Measurements from ENCODE around the gene MSS51.

Gene MSS51

DNA sequence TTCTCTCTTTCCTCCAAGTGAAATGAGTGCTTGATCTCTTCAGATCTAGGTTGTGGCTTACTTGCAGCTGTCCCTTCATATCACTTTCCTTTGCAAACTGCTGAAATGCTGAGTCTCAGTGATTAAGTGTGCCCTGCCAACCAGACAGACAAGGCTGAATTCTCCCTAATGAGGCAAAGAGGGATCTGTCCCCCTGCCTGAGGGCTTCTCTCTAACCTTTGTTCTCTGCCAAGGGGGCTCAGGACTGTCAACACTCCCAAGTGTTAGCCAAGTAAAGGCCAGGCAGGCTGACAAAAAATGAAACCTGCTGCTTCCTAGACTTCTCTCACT lies at the start of gene MSS51:
TSS of gene MSS51 (minus strand) at position 24 of the 330 bp plus-strand sequence. CDS start 5,277 bp downstream, outside the sequence.
- DNase-seq (ENCODE audit: low read depth in 1 of 2, low spot score in 1 of 2) = no peak

GRCh38 chr10:73480158-73480557 lies 46.8 kb upstream of the MSS51 start:
- DNase-seq (ENCODE audit: low read depth in 1 of 2, low spot score in 1 of 2) = no peak

DNA sequence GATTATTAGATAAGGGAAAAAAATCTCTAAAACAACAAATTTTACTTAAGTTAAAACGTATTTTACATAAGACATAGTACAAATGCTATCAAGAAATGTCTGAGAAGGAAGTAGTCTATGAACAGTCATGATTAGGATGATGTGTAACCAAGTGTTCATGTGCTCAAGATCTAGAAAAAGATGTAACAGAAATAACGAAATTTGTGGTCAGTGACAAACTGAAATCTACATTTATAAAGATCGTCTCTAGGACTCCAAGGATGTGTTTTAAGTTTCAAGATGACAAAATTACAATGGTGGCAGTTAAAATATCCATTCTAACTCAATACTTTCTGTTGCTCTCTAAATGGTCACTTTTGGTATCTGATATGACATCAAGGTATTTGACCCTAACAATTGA lies 45.3 kb upstream of the MSS51 start:
- DNase-seq (ENCODE audit: low read depth in 1 of 2, low spot score in 1 of 2) = no peak

- DNase-seq (ENCODE audit: low read depth in 1 of 2, low spot score in 1 of 2) = no peak
Observed at GRCh38 chr10:73471226-73471625, 37.9 kb upstream of the MSS51 start.

GRCh38 chr10:73469579-73469978 lies 36.2 kb upstream of the MSS51 start:
- DNase-seq (ENCODE audit: low read depth in 1 of 2, low spot score in 1 of 2) = no peak

DNA sequence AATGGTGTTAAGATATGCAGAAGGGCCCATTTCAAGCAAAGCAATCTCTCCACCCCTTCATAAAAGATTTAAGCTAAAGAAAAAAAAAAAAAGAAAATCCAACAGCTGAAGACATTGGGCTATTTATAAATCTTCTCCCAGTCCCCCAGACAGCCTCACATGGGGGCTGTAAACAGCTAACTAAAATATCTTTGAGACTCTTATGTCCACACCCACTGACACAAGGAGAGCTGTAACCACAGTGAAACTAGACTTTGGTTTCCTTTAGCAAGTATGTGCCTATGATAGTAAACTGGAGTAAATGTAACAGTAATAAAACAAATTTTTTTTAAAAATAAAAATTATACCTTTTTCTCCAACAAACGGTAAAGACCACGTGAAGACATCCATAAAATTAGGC lies 33.8 kb upstream of the MSS51 start:
- no peak for DNase-seq (ENCODE audit: low read depth in 1 of 2, low spot score in 1 of 2)

- no peak for DNase-seq (ENCODE audit: low read depth in 1 of 2, low spot score in 1 of 2)
Observed at GRCh38 chr10:73465978-73466726, 32.8 kb upstream of the MSS51 start.

- no peak for DNase-seq (ENCODE audit: low read depth in 1 of 2, low spot score in 1 of 2)
Observed at GRCh38 chr10:73460897-73461296, 27.5 kb upstream of the MSS51 start.

DNA sequence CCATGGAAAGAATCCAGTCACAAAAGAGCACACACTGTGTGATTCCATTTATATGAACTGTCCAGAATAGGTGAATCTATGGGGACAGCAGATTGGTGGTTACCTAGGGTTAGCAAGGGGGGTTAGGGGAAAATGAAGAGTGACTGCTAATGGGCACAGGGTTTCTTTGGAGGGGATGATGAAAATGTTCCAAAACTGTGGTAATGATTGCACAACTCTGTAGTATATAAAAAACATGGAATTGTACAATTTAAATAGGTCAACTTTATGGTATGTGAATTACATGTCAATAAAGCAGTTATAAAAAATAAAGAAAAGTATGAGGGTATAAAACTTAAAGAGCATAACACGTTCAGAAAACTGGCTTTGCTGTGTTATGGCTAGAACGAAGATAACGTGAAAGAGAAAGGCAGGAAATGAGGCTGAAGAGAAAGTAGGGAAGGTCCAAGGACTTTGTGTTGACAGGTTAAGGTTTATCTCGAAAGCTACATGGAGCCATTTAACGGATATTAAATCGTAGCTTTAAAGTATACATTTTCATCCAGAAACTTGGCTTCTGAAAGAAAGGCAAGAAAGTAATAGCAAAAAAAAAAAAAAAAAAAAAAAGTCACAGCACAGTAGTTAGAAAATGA lies 26.4 kb upstream of the MSS51 start:
- no peak for DNase-seq (ENCODE audit: low read depth in 1 of 2, low spot score in 1 of 2)

DNA sequence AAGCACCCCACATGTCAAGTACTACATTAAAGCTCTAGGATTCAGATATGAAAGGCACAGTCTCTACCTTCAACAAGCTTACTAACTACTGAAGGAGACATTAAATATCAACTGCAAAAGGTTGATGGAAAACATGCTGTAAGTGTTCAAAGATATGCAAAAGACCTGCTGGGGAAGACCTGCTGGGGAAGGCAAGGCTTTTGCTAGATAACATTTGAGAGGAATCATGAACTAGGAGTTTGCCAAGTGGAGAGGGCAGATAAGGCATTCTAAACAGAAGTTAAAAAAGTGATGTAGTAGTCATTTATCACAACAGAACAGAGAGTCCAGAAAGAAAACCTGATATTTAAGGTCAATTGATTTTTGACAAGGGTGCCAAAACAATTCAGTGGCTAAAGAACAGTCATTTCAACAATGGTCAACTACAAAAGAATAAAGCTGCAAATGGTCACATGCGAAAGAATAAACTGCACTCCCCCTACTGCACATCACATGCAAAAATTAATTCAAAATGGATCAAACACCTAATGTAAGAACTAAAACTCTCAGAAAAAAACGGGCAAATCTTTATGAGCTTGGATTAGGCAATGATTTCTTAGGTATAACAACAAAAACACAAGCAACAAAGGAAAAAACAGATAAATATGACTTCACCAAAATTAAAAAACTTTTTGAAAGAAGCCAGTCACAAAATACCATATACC lies 23.0 kb upstream of the MSS51 start:
- no peak for DNase-seq (ENCODE audit: low read depth in 1 of 2, low spot score in 1 of 2)

GRCh38 chr10:73449113-73449512 lies 15.8 kb upstream of the MSS51 start:
- DNase-seq (ENCODE audit: low read depth in 1 of 2, low spot score in 1 of 2) = no peak

DNA sequence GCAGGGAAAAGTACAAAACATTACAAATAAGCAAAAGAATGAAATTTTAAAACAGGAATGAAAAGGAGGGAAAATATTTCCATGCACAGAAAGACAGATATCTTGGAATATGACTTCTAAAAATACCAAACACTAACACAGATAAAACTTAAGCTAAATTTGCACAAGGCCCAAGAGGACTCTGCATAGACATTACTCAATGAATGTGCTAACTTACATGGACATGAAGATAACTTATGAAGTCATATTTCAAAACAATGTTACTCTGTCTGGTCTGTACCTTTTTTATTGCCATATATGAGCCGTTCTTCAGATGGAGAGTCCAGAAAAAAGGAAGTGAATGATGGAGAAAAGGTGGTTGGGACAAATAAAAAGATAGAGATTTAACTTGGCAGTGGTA lies 15.0 kb upstream of the MSS51 start:
- DNase-seq (ENCODE audit: low read depth in 1 of 2, low spot score in 1 of 2) = no peak

GRCh38 chr10:73446926-73447325 lies 13.6 kb upstream of the MSS51 start:
- no peak for DNase-seq (ENCODE audit: low read depth in 1 of 2, low spot score in 1 of 2)

- DNase-seq (ENCODE audit: low read depth in 1 of 2, low spot score in 1 of 2) = no peak
Observed at GRCh38 chr10:73444457-73444856, 11.1 kb upstream of the MSS51 start.

DNA sequence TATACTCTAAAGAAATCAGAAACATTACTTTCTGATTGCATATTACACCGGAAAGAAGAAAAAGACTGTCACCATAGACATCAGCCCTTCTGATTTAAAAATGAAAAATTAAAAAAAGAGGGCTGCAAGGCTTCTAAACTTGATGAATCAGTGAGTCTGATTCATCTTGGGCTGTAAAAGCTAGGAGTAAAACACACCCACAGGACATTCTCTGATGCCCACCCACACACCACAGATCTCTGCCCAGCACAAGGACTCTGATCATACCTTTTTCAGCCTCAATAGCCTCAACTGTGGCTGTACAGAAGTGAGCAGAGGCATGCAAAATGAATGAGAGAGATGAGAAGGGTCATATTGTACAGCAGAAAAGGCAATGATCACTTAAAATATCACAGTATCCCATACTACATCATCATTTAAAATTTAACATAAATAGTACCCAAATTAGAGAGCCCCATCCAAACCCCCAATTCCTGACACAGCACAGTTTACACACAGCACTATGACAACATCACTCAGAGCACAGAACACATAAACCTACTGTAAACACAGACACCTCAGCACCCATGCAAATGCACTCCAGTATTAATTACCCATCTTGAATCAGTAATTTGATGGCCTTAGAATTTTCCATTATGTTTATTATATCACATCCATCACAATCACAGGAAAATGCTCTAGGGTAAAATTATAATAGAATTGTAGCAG lies 6.4 kb upstream of the MSS51 start:
- DNase-seq (ENCODE audit: low read depth in 1 of 2, low spot score in 1 of 2) = no peak

DNA sequence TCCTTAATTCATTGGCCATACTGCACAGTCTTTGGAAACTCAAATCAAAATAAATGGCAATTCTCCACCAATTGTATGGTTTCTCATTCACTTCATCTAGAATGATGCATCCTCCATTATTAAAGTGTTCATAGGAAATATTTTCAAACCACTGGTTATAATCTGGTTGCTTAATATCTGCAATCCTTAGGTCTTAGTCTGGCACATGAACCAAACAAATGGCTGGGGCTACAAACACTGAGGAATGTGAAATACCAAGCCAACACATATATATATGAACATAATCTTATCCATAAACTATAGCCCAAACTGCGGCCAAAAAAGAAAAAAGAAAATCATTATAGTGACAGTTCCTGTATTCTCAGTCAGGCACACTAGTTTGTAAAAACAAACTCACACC lies 5.7 kb upstream of the MSS51 start:
- no peak for DNase-seq (ENCODE audit: low read depth in 1 of 2, low spot score in 1 of 2)

DNA sequence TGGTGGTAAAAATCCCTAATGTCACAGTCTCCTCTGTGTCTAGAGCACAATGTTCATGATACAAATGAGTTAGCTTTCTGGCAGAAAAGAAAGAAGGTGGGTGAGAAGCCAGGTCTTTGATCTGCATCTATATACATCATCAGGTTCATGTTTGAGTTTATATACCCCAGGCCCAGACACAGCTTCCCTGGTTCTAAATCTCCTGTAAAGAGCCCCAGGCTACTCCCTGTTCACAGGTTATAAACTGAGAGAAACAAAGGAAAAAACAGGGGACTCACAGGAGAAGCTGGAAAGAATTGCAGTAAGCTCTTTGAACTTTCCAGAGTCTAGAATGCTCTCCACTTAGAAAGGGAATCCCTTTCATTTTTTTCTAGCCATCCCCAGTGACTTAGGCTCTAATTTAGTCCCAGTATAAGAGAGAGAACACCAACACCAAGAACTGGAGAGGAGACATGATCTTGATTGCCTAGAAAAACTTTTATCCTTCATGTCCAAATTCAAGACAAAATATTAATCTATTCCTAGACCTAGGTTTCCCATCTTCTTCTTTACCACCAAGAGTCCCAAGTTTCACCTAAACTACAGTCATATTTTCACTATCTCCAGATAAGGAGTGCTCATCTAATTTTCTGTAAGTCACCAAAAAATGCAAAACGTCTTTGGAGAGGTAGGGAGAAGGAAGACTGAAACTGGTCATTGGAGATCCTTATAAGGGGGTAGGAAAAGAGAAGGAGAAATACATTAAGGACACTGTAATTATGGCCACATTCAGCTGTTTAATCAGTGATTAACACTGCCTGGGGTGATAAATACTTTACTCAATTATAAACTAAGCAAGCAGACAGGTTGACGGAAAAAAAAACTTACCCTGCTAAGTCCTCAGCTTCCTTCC lies 469 bp downstream of the MSS51 start:
- DNase-seq (ENCODE audit: low read depth in 1 of 2, low spot score in 1 of 2) = no peak

DNA sequence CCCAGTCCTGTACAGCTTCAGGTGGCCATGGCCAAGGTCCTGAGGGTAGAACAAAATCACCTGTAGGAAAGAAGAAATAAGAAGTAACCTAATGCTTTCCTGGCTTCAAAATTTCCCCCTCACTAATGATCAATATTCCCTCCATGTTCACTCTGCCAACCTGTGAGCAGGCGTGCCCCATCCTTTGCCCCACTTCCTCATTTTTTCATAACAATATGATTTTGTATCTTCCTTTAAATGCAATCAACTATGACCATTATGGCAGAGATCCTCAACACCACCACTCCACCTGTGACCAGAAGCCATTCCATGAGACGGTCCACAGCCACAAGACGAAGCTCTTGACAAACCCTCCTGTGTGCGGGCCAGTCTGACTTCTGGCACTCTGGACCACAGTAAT lies 7.0 kb downstream of the MSS51 start:
- DNase-seq (ENCODE audit: low read depth in 1 of 2, low spot score in 1 of 2) = no peak

DNA sequence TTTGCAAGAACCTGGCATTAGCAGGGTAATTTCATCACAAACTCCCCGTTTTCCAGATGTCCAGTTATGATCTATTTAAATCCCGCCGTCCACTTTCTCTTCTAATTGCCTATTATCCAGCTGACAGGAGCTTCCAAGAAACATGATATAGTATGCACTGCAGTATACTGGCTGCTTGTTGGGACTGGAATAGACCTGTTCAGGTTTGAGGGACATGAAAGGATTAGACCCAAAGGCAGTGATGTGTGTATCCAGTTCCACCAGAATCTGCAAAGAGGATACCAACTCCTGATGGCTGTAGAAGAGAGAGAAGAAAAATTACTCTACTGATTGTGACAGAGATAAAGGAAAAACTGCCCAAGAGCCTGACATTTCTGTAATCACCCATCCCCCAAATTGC lies 8.9 kb downstream of the MSS51 start:
- no peak for DNase-seq (ENCODE audit: low read depth in 1 of 2, low spot score in 1 of 2)

DNA sequence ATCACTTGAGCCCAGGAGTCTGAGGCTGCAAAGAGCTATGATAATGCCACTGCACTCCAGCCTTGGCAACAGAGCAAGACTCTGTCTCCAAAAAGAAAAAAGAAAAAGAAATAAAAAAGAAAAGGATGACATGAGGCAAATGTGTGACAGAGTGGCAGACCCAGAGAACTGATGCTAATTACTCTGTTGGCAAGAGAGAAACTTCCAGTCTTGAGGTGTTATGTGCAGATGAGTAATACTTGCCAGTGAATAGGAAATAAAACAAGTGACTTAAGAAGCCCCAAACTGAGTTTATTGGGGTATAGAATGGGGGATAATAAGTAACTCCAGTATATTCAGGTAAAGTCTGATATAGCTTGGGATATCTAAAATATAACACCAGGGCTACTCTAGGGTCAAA lies 10.1 kb downstream of the MSS51 start:
- DNase-seq (ENCODE audit: low read depth in 1 of 2, low spot score in 1 of 2) = no peak

DNA sequence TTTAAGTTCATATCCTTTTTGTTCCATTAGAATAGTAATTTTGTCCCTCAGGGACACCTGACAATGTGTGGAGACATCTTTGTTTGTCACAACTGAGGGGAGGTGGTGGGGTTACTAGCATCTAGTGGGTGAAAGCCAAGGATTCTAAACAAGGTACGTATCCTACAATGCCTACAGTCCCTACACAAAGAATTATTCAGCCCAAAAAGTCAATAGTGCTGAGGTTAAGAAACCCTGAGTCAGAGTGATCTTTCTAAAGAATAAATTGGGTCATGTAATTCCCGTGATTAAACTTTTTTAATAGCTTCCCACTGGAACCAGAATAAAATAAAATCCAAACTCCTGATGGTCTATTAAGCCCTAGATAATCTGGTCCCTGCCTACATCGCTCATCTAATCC lies 16.8 kb downstream of the MSS51 start:
- no peak for DNase-seq (ENCODE audit: low read depth in 1 of 2, low spot score in 1 of 2)
